ENCODE results near the gene ADAMTSL1.
A peak's percentile ranks its signal among the peaks of the same experiment; 100 is the strongest.

ADAMTSL1 gene, protein sequence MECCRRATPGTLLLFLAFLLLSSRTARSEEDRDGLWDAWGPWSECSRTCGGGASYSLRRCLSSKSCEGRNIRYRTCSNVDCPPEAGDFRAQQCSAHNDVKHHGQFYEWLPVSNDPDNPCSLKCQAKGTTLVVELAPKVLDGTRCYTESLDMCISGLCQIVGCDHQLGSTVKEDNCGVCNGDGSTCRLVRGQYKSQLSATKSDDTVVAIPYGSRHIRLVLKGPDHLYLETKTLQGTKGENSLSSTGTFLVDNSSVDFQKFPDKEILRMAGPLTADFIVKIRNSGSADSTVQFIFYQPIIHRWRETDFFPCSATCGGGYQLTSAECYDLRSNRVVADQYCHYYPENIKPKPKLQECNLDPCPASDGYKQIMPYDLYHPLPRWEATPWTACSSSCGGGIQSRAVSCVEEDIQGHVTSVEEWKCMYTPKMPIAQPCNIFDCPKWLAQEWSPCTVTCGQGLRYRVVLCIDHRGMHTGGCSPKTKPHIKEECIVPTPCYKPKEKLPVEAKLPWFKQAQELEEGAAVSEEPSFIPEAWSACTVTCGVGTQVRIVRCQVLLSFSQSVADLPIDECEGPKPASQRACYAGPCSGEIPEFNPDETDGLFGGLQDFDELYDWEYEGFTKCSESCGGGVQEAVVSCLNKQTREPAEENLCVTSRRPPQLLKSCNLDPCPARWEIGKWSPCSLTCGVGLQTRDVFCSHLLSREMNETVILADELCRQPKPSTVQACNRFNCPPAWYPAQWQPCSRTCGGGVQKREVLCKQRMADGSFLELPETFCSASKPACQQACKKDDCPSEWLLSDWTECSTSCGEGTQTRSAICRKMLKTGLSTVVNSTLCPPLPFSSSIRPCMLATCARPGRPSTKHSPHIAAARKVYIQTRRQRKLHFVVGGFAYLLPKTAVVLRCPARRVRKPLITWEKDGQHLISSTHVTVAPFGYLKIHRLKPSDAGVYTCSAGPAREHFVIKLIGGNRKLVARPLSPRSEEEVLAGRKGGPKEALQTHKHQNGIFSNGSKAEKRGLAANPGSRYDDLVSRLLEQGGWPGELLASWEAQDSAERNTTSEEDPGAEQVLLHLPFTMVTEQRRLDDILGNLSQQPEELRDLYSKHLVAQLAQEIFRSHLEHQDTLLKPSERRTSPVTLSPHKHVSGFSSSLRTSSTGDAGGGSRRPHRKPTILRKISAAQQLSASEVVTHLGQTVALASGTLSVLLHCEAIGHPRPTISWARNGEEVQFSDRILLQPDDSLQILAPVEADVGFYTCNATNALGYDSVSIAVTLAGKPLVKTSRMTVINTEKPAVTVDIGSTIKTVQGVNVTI (N-terminal part only)

DNA sequence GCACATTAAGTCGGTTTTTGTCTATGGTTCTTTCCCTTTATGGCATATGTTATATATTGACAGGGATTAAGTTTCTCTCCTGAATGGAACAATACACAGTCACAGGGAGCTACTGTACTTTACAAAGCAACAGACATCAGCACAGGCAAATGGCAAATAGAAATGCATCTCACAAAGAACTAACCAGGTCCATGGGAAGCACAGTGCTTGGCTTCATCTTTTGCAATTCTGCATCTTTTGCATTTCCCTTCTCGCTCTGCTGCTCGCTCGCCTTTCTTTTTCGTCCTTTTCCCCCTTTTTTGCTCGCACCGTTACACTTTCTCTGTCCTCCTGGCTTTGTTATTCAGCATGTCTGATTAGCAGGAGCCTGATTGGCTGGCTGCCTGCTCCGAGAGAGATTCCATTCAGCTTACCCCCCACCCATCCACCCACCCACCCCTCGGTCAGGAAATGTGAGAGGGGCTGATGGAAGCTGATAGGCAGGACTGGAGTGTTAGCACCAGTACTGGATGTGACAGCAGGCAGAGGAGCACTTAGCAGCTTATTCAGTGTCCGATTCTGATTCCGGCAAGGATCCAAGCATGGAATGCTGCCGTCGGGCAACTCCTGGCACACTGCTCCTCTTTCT is at the start of gene ADAMTSL1:
TSS of gene ADAMTSL1 (plus strand) at position 502 of the 628 bp plus-strand sequence. CDS start at position 582, 80 bp downstream.
- H3K4me3 ChIP-seq (ENCODE audit: low read length), result no peak within 1 kb of the TSS
- DNase-seq (ENCODE audit: low read depth), result peak; percentile 17
- TF ChIP-seq, protein P1, sequence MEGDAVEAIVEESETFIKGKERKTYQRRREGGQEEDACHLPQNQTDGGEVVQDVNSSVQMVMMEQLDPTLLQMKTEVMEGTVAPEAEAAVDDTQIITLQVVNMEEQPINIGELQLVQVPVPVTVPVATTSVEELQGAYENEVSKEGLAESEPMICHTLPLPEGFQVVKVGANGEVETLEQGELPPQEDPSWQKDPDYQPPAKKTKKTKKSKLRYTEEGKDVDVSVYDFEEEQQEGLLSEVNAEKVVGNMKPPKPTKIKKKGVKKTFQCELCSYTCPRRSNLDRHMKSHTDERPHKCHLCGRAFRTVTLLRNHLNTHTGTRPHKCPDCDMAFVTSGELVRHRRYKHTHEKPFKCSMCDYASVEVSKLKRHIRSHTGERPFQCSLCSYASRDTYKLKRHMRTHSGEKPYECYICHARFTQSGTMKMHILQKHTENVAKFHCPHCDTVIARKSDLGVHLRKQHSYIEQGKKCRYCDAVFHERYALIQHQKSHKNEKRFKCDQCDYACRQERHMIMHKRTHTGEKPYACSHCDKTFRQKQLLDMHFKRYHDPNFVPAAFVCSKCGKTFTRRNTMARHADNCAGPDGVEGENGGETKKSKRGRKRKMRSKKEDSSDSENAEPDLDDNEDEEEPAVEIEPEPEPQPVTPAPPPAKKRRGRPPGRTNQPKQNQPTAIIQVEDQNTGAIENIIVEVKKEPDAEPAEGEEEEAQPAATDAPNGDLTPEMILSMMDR (IDR thresholded peaks at IDR 0.05; ENCODE audit: insufficient read depth, low read depth, low read length, missing control alignments), result no peak

DNA sequence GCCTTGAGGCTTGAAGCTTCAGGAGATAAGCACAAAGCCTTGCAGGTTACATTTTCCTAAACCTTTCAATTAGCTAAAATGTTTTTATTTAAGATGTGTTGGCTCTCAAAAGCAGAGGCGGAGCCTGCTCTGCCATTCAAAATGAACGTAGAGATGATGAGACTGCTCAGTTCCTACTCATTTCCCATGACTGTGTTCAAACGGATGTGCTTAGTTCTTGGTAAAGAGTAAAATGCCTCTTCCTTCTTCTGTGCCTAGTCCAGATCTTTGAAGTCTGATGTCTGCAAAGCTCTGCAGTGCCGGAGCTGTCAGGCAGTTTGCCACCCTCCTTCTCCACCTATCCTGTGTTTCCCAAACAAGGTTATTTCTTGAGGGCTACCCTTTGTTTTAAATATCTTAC is 46.3 kb upstream of the ADAMTSL1 start:
- TF ChIP-seq, protein P1 (IDR thresholded peaks at IDR 0.05; ENCODE audit: insufficient read depth, low read depth, low read length, missing control alignments), result no peak
- H3K4me3 ChIP-seq (ENCODE audit: low read length), result no peak overlapping the region
- peak; percentile 18 for DNase-seq (ENCODE audit: low read depth)

DNA sequence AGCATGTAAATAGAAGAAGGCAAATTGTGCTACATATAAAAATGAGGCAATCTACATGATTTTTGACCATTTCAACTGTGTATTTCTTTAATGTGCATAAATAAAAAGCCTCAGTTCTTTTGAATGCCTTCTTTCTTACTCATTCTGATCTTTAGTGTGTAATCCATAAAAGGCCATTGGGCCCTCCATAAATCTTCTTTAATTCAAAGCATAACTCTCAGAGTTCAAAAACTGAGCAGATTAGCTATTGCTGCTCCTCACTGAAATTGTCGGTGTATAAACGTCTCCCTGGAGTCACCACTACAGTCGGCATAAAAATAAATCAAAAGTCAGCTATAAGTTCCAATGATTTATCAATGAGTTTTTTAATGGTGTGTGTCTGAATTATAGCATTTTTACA is 45.3 kb upstream of the ADAMTSL1 start:
- TF ChIP-seq, protein P1 (IDR thresholded peaks at IDR 0.05; ENCODE audit: insufficient read depth, low read depth, low read length, missing control alignments), result no peak
- DNase-seq (ENCODE audit: low read depth), result no peak
- no peak overlapping the region for H3K4me3 ChIP-seq (ENCODE audit: low read length)

DNA sequence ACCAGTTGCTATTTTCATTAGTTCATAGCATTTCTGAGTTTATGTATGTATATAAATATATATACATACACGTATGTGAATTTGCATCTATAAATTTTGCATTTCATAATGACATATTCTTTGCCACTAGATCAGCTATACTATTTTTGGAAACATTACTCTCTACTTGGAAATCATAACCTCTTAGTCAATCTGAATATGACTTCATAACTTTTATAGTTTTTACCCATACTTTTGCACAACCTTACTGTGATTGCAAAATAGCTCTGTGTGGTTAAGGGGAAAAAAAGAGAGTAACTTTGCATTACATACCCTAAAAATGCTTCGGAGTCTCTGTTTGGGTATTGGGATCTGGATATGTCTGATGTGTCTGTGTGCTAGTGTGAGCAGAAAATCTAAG is 44.9 kb upstream of the ADAMTSL1 start:
- H3K4me3 ChIP-seq (ENCODE audit: low read length), result no peak overlapping the region
- DNase-seq (ENCODE audit: low read depth), result peak; percentile 19
- TF ChIP-seq, protein P1 (IDR thresholded peaks at IDR 0.05; ENCODE audit: insufficient read depth, low read depth, low read length, missing control alignments), result no peak

DNA sequence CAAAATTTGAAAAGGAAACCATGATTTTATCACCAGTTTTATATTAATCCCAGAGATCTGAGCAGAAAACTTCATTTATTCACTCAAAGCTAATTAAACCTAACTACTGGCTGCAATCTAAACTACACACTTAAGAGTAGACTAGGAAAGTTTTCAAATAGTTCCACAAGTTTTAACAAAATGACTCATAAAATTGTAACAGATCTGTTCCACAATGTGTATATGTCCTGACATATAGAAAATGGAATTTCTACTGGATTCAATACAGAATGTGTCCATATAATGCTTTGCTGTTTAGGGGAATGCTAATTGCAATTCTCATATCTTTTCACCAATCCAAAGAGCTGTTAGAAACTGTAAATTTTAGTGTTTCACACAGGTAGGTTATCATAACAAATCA is 40.3 kb upstream of the ADAMTSL1 start:
- no peak for DNase-seq (ENCODE audit: low read depth)
- TF ChIP-seq, protein P1 (IDR thresholded peaks at IDR 0.05; ENCODE audit: insufficient read depth, low read depth, low read length, missing control alignments), result no peak
- no peak overlapping the region for H3K4me3 ChIP-seq (ENCODE audit: low read length)
